BE2C (cell line): ENCODE data around the gene ERG.

Experiments used
- DNase-seq: peaks from one replicate; pipeline ENCODE4 v3.0.0-alpha.2; 2020
- H3K27me3 ChIP-seq: fragments of 250-450 bp; sonication (Bioruptor Pico); 2 replicates; pipeline ENCODE4 v1.5.1; 2020; ENCODE audit warnings: mild to moderate bottlenecking
- H3K36me3 ChIP-seq: fragments of 250-450 bp; sonication (Bioruptor Pico); 2 replicates; pipeline ENCODE4 v1.5.1; 2020; ENCODE audit warnings: mild to moderate bottlenecking
- H3K4me1 ChIP-seq: fragments of 250-450 bp; sonication (Bioruptor Pico); 2 replicates; pipeline ENCODE4 v1.5.1; 2020
- H3K4me3 ChIP-seq: 2 replicates; pipeline ENCODE4 v1.5.1; 2011; ENCODE audit warnings: low read depth, low read length
- H3K9me3 ChIP-seq: fragments of 250-450 bp; sonication (Bioruptor Pico); 2 replicates; pipeline ENCODE4 v1.5.1; 2020
- TF ChIP-seq, protein P1 (sequence below): IDR thresholded peaks from 2 replicates; pipeline ENCODE4 v1.5.1; 2012; ENCODE audit warnings: mild to moderate bottlenecking, low read depth, low read length

The ERG gene

GRCh38 chr21:38468989-38469388 is 29.3 kb downstream of the ERG start:
- no peak overlapping the region for H3K4me3 ChIP-seq
- TF ChIP-seq, protein P1, sequence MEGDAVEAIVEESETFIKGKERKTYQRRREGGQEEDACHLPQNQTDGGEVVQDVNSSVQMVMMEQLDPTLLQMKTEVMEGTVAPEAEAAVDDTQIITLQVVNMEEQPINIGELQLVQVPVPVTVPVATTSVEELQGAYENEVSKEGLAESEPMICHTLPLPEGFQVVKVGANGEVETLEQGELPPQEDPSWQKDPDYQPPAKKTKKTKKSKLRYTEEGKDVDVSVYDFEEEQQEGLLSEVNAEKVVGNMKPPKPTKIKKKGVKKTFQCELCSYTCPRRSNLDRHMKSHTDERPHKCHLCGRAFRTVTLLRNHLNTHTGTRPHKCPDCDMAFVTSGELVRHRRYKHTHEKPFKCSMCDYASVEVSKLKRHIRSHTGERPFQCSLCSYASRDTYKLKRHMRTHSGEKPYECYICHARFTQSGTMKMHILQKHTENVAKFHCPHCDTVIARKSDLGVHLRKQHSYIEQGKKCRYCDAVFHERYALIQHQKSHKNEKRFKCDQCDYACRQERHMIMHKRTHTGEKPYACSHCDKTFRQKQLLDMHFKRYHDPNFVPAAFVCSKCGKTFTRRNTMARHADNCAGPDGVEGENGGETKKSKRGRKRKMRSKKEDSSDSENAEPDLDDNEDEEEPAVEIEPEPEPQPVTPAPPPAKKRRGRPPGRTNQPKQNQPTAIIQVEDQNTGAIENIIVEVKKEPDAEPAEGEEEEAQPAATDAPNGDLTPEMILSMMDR, result no peak
- no peaks in the 10 kb centered on the region for H3K27me3 ChIP-seq
- no peaks in the 10 kb centered on the region for H3K4me1 ChIP-seq
- no peak for DNase-seq
- no peaks in the 10 kb centered on the region for H3K36me3 ChIP-seq
- no peaks in the 10 kb centered on the region; the same call in 1 of the 2 replicates for H3K9me3 ChIP-seq

DNA sequence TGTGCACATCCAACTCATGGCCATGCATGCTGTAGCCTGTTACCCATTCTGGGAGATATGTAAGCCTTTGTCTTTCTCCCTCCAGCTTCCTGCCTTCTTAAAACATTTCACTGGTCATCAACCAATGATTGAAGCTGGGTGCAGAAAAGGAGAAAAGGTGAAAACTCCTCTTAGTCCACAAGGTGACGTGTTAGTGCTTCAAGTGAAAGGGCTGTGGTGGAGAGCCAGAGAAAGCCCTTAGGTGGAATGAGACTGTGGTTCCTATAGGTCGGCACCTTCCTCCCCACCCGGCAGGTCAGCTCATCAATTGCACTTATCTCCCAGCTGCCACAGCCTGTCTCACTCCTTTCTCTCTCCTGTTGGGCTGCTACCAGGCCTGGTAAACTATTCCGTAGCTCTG is 30.4 kb downstream of the ERG start:
- Histone ChIP-seq H3K27me3 (no peaks in the 10 kb centered on the region), H3K4me1 (no peaks in the 10 kb centered on the region), H3K4me3 (no peak overlapping the region), H3K36me3 (no peaks in the 10 kb centered on the region), H3K9me3 (no peaks in the 10 kb centered on the region; the same call in 1 of the 2 replicates)
- TF ChIP-seq, protein P1, result no peak
- DNase-seq, result no peak

GRCh38 chr21:38467374-38467773 is 30.9 kb downstream of the ERG start:
- DNase-seq, result no peak
- TF ChIP-seq, protein P1, result no peak
- H3K9me3 ChIP-seq, result no peaks in the 10 kb centered on the region; the same call in 1 of the 2 replicates

DNA sequence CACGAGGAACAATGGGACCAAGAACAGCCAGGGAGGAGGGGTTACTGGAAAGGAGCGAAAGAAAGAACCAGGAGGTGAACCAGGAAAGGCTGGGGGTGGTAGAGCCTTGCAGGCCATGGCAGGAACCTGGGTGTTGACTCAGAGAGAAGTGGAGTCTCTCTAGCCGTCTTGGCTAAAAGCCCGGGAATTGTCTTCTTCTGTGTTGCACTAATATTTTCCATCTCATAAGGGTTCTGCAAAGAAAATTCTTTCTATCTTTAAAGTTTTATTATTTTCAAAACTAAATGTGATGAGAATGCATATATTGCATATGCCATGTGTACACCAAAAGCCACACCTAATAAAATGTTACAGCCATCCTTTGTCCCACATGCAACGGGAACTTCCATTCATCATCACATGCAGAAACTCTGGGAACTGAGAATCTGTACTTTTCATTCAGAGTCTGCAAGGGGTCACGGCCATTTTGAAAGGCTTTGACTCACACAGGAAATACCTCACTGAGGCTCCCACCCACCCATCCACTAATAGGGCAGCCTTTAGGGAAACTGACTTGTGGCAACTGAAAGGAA is 38.0 kb downstream of the ERG start:
- H3K9me3 ChIP-seq, result no peaks in the 10 kb centered on the region; the same call in 1 of the 2 replicates
- H3K4me3 ChIP-seq, result no peak overlapping the region
- H3K4me1 ChIP-seq, result no peaks in the 10 kb centered on the region
- TF ChIP-seq, protein P1, result no peak
- H3K27me3 ChIP-seq, result no peaks in the 10 kb centered on the region
- no peak for DNase-seq
- no peaks in the 10 kb centered on the region for H3K36me3 ChIP-seq

More at GRCh38 chr21:38467374-38467773, 30.9 kb downstream of the ERG start:
- H3K36me3 ChIP-seq, result no peaks in the 10 kb centered on the region
- H3K4me3 ChIP-seq, result no peak overlapping the region
- no peaks in the 10 kb centered on the region for H3K4me1 ChIP-seq
- H3K27me3 ChIP-seq, result no peaks in the 10 kb centered on the region

DNA sequence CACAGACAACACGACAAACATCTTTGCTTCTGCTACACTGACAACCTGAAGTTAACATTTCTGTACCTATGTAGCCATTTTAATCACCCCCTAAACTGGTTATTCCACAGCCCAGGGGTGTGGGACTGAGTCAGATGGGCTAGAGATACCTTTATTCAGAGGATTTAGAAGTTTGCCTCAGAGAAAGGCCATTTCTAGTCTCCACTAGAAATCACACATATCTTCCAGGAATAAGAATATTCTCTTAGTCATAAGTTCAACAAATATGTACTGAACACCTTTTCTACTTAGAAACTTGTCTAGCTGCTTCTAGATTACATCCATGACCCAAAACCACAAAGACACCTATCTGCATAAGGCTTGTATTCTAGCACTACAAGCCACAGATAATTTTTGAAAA is 38.8 kb downstream of the ERG start:
- DNase-seq, result no peak
- Histone ChIP-seq H3K4me3 (no peak overlapping the region), H3K9me3 (no peaks in the 10 kb centered on the region), H3K36me3 (no peaks in the 10 kb centered on the region), H3K4me1 (no peaks in the 10 kb centered on the region), H3K27me3 (no peaks in the 10 kb centered on the region)
- TF ChIP-seq, protein P1, result no peak

GRCh38 chr21:38455403-38455802 is 42.9 kb downstream of the ERG start:
- Histone ChIP-seq H3K36me3 (no peaks in the 10 kb centered on the region), H3K4me3 (no peak overlapping the region), H3K4me1 (no peaks in the 10 kb centered on the region), H3K27me3 (no peaks in the 10 kb centered on the region), H3K9me3 (no peaks in the 10 kb centered on the region)
- DNase-seq, result no peak
- TF ChIP-seq, protein P1, result no peak
